Omental fat pad (tissue), 4 donors: ENCODE results near the gene SPHK2. TPM values are rescaled to one million over a fixed set of nuclear protein-coding genes. Genes with fewer than 3 reads are reported as not detected.

Experiments
- ATAC-seq: fragments of 150-250 bp; one replicate; pipeline ENCODE4 v1.9.1; 2016; ENCODE audit warnings: mild to moderate bottlenecking, moderate library complexity; ENCODE audit not compliant: low FRiP score
- DNase-seq: peaks from one replicate; pipeline ENCODE4 v3.0.0-alpha.2; 2019; ENCODE audit warnings: low spot score
- total RNA-seq, 4 donors: library from RNA; depleted of rRNA; stranded (reverse); fragments of >200 nt; gene quantifications; one replicate each; pipeline ENCODE4 v1.1.0, GENCODE V29; 2016
- TF ChIP-seq, protein P1 (sequence below), 3 donors: fragments of 450-650 bp; IDR thresholded peaks; one replicate each; pipeline ENCODE4 v1.5.1; 2016 to 2017; ENCODE audit warnings: antibody characterized with exemption in 3 of 3, mild to moderate bottlenecking in 3 of 3, moderate library complexity in 2 of 3

SPHK2 gene
- total RNA-seq, 4 donors from 2014 or later = 6.0 to 16.2 (median 9.5) TPM

DNA sequence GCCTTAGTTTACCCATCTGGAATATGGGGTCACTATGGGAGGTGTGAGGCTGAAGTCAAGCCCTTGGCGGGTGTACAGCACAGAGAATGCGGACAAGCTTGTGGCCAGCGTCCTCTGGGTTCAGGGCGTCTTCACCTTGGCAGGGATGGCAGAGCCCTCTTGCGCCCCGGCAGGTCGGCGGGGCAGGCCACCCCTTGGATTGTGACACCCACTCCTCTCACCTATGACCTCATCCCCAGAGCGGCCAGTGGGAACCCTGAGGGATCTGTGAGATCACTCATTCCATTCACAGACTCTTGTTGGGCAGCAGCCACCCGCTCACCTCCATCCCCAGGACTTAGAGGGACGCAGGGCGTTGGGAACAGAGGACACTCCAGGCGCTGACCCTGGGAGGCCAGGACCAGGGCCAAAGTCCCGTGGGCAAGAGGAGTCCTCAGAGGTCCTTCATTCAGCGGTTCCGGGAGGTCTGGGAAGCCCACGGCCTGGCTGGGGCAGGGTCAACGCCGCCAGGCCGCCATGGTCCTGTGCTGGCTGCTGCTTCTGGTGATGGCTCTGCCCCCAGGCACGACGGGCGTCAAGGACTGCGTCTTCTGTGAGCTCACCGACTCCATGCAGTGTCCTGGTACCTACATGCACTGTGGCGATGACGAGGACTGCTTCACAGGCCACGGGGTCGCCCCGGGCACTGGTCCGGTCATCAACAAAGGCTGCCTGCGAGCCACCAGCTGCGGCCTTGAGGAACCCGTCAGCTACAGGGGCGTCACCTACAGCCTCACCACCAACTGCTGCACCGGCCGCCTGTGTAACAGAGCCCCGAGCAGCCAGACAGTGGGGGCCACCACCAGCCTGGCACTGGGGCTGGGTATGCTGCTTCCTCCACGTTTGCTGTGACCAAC lies 12.6 kb upstream of the SPHK2 start, which contains the start of gene SPACA4:
TSS of gene SPACA4 (plus strand) at position 280 of the 896 bp plus-strand sequence. CDS start at position 517, 237 bp downstream.
- ATAC-seq (no peak), DNase-seq (no peak)
- TF ChIP-seq, protein P1, sequence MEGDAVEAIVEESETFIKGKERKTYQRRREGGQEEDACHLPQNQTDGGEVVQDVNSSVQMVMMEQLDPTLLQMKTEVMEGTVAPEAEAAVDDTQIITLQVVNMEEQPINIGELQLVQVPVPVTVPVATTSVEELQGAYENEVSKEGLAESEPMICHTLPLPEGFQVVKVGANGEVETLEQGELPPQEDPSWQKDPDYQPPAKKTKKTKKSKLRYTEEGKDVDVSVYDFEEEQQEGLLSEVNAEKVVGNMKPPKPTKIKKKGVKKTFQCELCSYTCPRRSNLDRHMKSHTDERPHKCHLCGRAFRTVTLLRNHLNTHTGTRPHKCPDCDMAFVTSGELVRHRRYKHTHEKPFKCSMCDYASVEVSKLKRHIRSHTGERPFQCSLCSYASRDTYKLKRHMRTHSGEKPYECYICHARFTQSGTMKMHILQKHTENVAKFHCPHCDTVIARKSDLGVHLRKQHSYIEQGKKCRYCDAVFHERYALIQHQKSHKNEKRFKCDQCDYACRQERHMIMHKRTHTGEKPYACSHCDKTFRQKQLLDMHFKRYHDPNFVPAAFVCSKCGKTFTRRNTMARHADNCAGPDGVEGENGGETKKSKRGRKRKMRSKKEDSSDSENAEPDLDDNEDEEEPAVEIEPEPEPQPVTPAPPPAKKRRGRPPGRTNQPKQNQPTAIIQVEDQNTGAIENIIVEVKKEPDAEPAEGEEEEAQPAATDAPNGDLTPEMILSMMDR (IDR thresholded peaks at IDR 0.05) = no peak

GRCh38 chr19:48607359-48607755 lies 11.9 kb upstream of the SPHK2 start:
- ATAC-seq (no peak), DNase-seq (no peak)
- TF ChIP-seq, protein P1 (IDR thresholded peaks at IDR 0.05) = no peak

DNA sequence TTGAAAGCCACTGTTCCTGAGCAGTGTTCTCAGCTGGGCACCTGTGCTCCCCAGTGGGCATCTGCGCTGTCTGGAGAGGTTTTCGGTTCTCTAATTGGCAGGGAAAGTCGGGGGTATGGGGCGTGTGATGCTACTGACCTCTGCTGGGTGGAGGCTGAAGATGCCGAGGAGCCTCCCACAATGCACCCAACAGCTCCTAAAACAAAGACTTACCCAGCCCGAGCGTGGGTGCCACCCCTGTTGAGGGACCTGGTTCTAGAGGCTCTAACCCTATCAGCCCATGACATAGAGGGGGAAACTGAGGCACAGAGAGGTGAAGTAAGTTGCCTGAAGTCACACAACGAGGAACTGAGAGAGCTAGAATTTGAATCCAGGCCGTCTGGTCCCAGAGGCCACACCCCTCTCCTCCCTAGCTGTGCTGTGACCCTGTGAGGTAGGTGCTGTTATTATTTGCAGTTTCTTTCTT lies 10.5 kb upstream of the SPHK2 start:
- TF ChIP-seq, protein P1 (IDR thresholded peaks at IDR 0.05) = no peak
- no peak for ATAC-seq
- no peak for DNase-seq

- no peak for DNase-seq
- no peak for ATAC-seq
- TF ChIP-seq, protein P1 (IDR thresholded peaks at IDR 0.05) = no peak
These were observed 9.7 kb upstream of the SPHK2 start for GRCh38 chr19:48609571-48610108.

DNA sequence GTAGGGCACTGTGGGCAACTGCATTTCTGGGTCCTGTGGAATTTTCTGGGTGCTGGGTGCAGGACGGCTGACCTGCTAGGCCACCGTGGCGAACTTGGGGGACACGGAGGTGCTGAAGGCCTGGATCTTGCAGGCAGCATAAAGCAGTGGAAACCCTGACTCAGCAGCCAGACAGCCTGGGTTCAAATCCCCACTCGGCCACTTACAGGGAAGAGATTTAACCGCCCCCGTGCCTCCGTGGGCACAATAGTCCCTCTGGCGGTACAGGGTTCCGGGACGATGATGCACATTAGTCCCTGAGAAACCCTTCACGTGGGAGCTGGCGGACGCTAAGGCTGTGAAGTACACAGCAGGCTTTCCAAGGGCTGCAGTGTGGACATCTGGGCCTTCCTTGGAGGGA lies 7.4 kb upstream of the SPHK2 start:
- ATAC-seq (no peak), DNase-seq (no peak)
- TF ChIP-seq, protein P1 (IDR thresholded peaks at IDR 0.05) = no peak

DNA sequence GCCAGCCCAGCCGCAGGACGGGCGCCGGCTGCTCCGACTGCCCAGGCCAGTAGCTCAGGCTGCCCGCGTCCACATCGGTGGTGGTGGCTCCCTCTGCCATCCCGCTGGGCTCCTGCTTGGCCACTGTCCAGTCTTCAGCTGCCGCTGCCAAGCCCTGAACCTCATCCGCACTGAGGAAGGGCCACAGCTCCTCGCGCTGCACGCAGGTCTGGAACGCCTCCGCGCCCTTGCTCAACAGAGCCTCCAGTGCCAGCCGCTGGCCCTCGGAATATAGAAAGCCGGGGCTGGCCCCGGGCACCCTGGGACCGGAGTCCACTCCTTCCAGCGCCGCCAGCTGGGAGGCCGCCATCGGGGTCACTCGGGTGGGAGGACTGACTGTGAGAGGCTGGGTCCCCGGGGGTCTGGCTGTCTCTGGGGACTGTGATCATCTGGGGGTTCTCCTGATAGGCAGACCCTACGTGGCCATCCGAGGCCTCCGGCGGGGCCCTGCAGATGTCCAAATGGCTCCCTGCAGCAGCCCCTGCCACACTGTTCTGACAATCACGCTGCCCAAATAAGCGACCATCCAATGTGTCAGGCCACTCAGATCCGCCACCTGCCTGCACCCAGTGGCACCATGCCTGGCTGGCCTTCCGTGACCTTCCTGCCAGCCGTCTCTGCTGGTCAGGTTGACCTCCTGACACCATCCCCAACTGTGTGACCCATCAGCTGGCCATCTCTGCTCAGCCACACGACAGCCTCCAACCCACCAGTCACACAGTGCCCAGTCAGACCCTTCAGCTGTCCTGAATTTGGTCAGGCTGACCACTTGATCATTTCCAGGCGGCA lies 6.1 kb upstream of the SPHK2 start:
- TF ChIP-seq, protein P1 (IDR thresholded peaks at IDR 0.05) = no peak
- no peak for ATAC-seq

More for the DNA sequence above, 6.1 kb upstream of the SPHK2 start:
- DNase-seq = no peak
